Ecto neural progenitor cell (in vitro differentiated cells): ENCODE results near the gene DHDH.
A peak's percentile ranks its signal among the peaks of the same experiment; 100 is the strongest.
"Not testable (repeated sequence)": the region's sequence is repeated elsewhere in the genome, so short reads cannot be mapped to it uniquely, and the experiment has no call there.

Source experiments
- DNase-seq: peaks from one replicate; pipeline ENCODE4 v3.0.0-alpha.2; 2018; ENCODE audit warnings: low spot score

Gene DHDH

GRCh38 chr19:48918071-48918470 is 15.4 kb upstream of the DHDH start:
- no peak for DNase-seq

- DNase-seq = peak; percentile 78
These were observed 14.7 kb upstream of the DHDH start for GRCh38 chr19:48918801-48919247.

- not testable (repeated sequence) for DNase-seq
These were observed 14.2 kb upstream of the DHDH start for GRCh38 chr19:48919271-48919670.

- DNase-seq = no peak
These were observed 12.6 kb upstream of the DHDH start for GRCh38 chr19:48920949-48921348.

- DNase-seq = no peak
These were observed 11.6 kb upstream of the DHDH start for GRCh38 chr19:48921721-48922500.

- DNase-seq = no peak
These were observed 10.7 kb upstream of the DHDH start for GRCh38 chr19:48922548-48923490.

GRCh38 chr19:48925240-48925843 is 8.2 kb upstream of the DHDH start:
- no peak for DNase-seq

- not testable (repeated sequence) for DNase-seq
These were observed 7.6 kb upstream of the DHDH start for GRCh38 chr19:48925890-48926289.

GRCh38 chr19:48926909-48927308 is 6.6 kb upstream of the DHDH start:
- DNase-seq = no peak

GRCh38 chr19:48927692-48928091 is 5.8 kb upstream of the DHDH start:
- DNase-seq = not testable (repeated sequence)

GRCh38 chr19:48928164-48929025 is 5.1 kb upstream of the DHDH start:
- DNase-seq = no peak

- DNase-seq = no peak
These were observed 1.3 kb downstream of the DHDH start for GRCh38 chr19:48934837-48935236.

- DNase-seq = no peak
These were observed 2.4 kb downstream of the DHDH start for GRCh38 chr19:48935864-48936263.

GRCh38 chr19:48938256-48938655 is 4.8 kb downstream of the DHDH start:
- DNase-seq = no peak

GRCh38 chr19:48940902-48941301 is 7.4 kb downstream of the DHDH start:
- no peak for DNase-seq

GRCh38 chr19:48943081-48943480 is 9.6 kb downstream of the DHDH start:
- DNase-seq = no peak

GRCh38 chr19:48945415-48945814 is 11.9 kb downstream of the DHDH start:
- DNase-seq = no peak

GRCh38 chr19:48945817-48946216 is 12.3 kb downstream of the DHDH start:
- DNase-seq = no peak

GRCh38 chr19:48946463-48947257 is 13.2 kb downstream of the DHDH start:
- DNase-seq = no peak

- DNase-seq = no peak
These were observed 13.7 kb downstream of the DHDH start for GRCh38 chr19:48947258-48947542.

- no peak for DNase-seq
These were observed 16.7 kb downstream of the DHDH start for GRCh38 chr19:48950159-48950558.
